Measurements from ENCODE around the gene HOXB5.
A peak's percentile ranks its signal among the peaks of the same experiment; 100 is the strongest.

The HOXB5 gene

GRCh38 chr17:48547808-48548522, 45.6 kb downstream of the HOXB5 start:
- 9% methylated on average over 17 of the region's 24 CpGs for WGBS
- peak; percentile 86 for DNase-seq
- H2BK15ac ChIP-seq (ENCODE audit: low read depth, poor library complexity, severe bottlenecking) = no peak overlapping the region

GRCh38 chr17:48546924-48547807, 46.4 kb downstream of the HOXB5 start:
- H3K9me3 ChIP-seq (ENCODE audit: control insufficient read depth, low read length) = no peaks in the 10 kb centered on the region
- peak overlapping the region; percentile 83 to 94 for H3K18ac ChIP-seq (ENCODE audit: low read depth in 1 of 2, low read length in 2 of 2)
- peak overlapping the region; percentile 87 for H2BK120ac ChIP-seq (ENCODE audit: low read depth, low read length)
- 3% methylated on average over 7 of the region's 10 CpGs for WGBS
- peak overlapping the region in 1 of 2 experiments; percentile 6 for H3K14ac ChIP-seq (ENCODE audit: low read length in 2 of 2)
- peak overlapping the region; percentile 91 for H4K91ac ChIP-seq (ENCODE audit: low read length)
- peak overlapping the region; percentile 88 for H4K8ac ChIP-seq (ENCODE audit: low read length)
- H2BK15ac ChIP-seq (ENCODE audit: low read depth, poor library complexity, severe bottlenecking) = no peak overlapping the region
- peak overlapping the region; percentile 60 to 62 for H2BK12ac ChIP-seq (ENCODE audit: low read length in 2 of 2)
- H2AFZ ChIP-seq (ENCODE audit: low read depth, low read length) = no peak overlapping the region
- peaks cover 34 to 42% of the 10 kb centered on the region in 2 experiments for H3K36me3 ChIP-seq (ENCODE audit: control insufficient read depth in 1 of 2, insufficient read depth in 2 of 2, low read depth in 1 of 2, low read length in 2 of 2)
- no peaks in the 10 kb centered on the region for H3K27me3 ChIP-seq (ENCODE audit: control insufficient read depth in 1 of 2, insufficient read depth in 1 of 2, low read length in 2 of 2)
- DNase-seq = peak; percentile 80
- H3K79me1 ChIP-seq (replicated peaks; ENCODE audit: low read length, poor library complexity, severe bottlenecking) = no peaks in the 10 kb centered on the region
- H3K4me3 ChIP-seq (ENCODE audit: insufficient read depth in 1 of 2, low read depth in 1 of 2, low read length in 2 of 2) = peak overlapping the region in 1 of 2 experiments; percentile 97
- H3K9ac ChIP-seq (ENCODE audit: low read length) = peak overlapping the region; percentile 100
- H3K4ac ChIP-seq (ENCODE audit: low read depth in 1 of 2, low read length in 2 of 2) = peak overlapping the region; percentile 85 to 88
- peak overlapping the region; percentile 78 for H3K4me2 ChIP-seq (ENCODE audit: low read length, poor library complexity, severe bottlenecking)
- no peak overlapping the region for H3K23ac ChIP-seq (ENCODE audit: low read length in 2 of 2)
- H3K27ac ChIP-seq (ENCODE audit: low read length, poor library complexity, severe bottlenecking) = peak overlapping the region; percentile 93
- peak overlapping the region; percentile 64 for H2AK5ac ChIP-seq (ENCODE audit: low read length, severe bottlenecking)
- H2BK5ac ChIP-seq (ENCODE audit: low read depth, low read length, poor library complexity, severe bottlenecking) = no peak overlapping the region
- H3K4me1 ChIP-seq (ENCODE audit: control insufficient read depth, insufficient read depth, low read depth, low read length) = peaks cover 28% of the 10 kb centered on the region

More at GRCh38 chr17:48547808-48548522, 45.6 kb downstream of the HOXB5 start:
- Histone ChIP-seq H2BK5ac (ENCODE audit: low read depth, low read length, poor library complexity, severe bottlenecking) (peak overlapping the region; percentile 76), H3K23ac (ENCODE audit: low read length in 2 of 2) (no peak overlapping the region), H3K79me1 (replicated peaks; ENCODE audit: low read length, poor library complexity, severe bottlenecking) (peaks cover 2% of the 10 kb centered on the region), H3K27ac (ENCODE audit: low read length, poor library complexity, severe bottlenecking) (peak overlapping the region; percentile 93), H3K18ac (ENCODE audit: low read depth in 1 of 2, low read length in 2 of 2) (peak overlapping the region; percentile 59 to 78), H2AFZ (ENCODE audit: low read depth, low read length) (no peak overlapping the region), H3K27me3 (ENCODE audit: control insufficient read depth in 1 of 2, insufficient read depth in 1 of 2, low read length in 2 of 2) (no peaks in the 10 kb centered on the region), H3K9ac (ENCODE audit: low read length) (peak overlapping the region; percentile 100), H3K4ac (ENCODE audit: low read depth in 1 of 2, low read length in 2 of 2) (peak overlapping the region; percentile 52 to 88), H2BK12ac (ENCODE audit: low read length in 2 of 2) (no peak overlapping the region), H3K14ac (ENCODE audit: low read length in 2 of 2) (no peak overlapping the region), H3K4me2 (ENCODE audit: low read length, poor library complexity, severe bottlenecking) (peak overlapping the region; percentile 46), H3K9me3 (ENCODE audit: control insufficient read depth, low read length) (no peaks in the 10 kb centered on the region), H3K36me3 (ENCODE audit: control insufficient read depth in 1 of 2, insufficient read depth in 2 of 2, low read depth in 1 of 2, low read length in 2 of 2) (peaks cover 32 to 35% of the 10 kb centered on the region in 2 experiments), H2AK5ac (ENCODE audit: low read length, severe bottlenecking) (no peak overlapping the region), H3K4me1 (ENCODE audit: control insufficient read depth, insufficient read depth, low read depth, low read length) (peaks cover 31% of the 10 kb centered on the region), H2BK120ac (ENCODE audit: low read depth, low read length) (no peak overlapping the region), H4K8ac (ENCODE audit: low read length) (peak overlapping the region; percentile 27), H3K4me3 (ENCODE audit: insufficient read depth in 1 of 2, low read depth in 1 of 2, low read length in 2 of 2) (peak overlapping the region in 1 of 2 experiments; percentile 97), H4K91ac (ENCODE audit: low read length) (no peak overlapping the region)

GRCh38 chr17:48546137-48546923, 47.2 kb downstream of the HOXB5 start:
- H3K23ac ChIP-seq (ENCODE audit: low read length in 2 of 2) = no peak overlapping the region
- 4% methylated on average over 7 of the region's 10 CpGs for WGBS
- H3K79me1 ChIP-seq (replicated peaks; ENCODE audit: low read length, poor library complexity, severe bottlenecking) = no peaks in the 10 kb centered on the region
- H3K4me1 ChIP-seq (ENCODE audit: control insufficient read depth, insufficient read depth, low read depth, low read length) = peaks cover 25% of the 10 kb centered on the region
- peak overlapping the region; percentile 88 for H4K8ac ChIP-seq (ENCODE audit: low read length)
- peak overlapping the region; percentile 64 for H2AK5ac ChIP-seq (ENCODE audit: low read length, severe bottlenecking)
- H2BK5ac ChIP-seq (ENCODE audit: low read depth, low read length, poor library complexity, severe bottlenecking) = peak overlapping the region; percentile 53
- H3K14ac ChIP-seq (ENCODE audit: low read length in 2 of 2) = peak overlapping the region in 1 of 2 experiments; percentile 6
- peak overlapping the region; percentile 22 to 85 for H3K4ac ChIP-seq (ENCODE audit: low read depth in 1 of 2, low read length in 2 of 2)
- H3K4me3 ChIP-seq (ENCODE audit: insufficient read depth in 1 of 2, low read depth in 1 of 2, low read length in 2 of 2) = peak overlapping the region in 1 of 2 experiments; percentile 97
- H4K91ac ChIP-seq (ENCODE audit: low read length) = peak overlapping the region; percentile 91
- H2BK15ac ChIP-seq (ENCODE audit: low read depth, poor library complexity, severe bottlenecking) = peak overlapping the region; percentile 54
- peak overlapping the region; percentile 100 for H3K9ac ChIP-seq (ENCODE audit: low read length)
- H2AFZ ChIP-seq (ENCODE audit: low read depth, low read length) = no peak overlapping the region
- peak overlapping the region; percentile 87 for H2BK120ac ChIP-seq (ENCODE audit: low read depth, low read length)
- no peaks in the 10 kb centered on the region for H3K9me3 ChIP-seq (ENCODE audit: control insufficient read depth, low read length)
- H3K36me3 ChIP-seq (ENCODE audit: control insufficient read depth in 1 of 2, insufficient read depth in 2 of 2, low read depth in 1 of 2, low read length in 2 of 2) = peaks cover 31 to 35% of the 10 kb centered on the region in 2 experiments
- H3K27ac ChIP-seq (ENCODE audit: low read length, poor library complexity, severe bottlenecking) = peak overlapping the region; percentile 93
- peak overlapping the region; percentile 83 to 94 for H3K18ac ChIP-seq (ENCODE audit: low read depth in 1 of 2, low read length in 2 of 2)
- H2BK12ac ChIP-seq (ENCODE audit: low read length in 2 of 2) = peak overlapping the region; percentile 60 to 62
- no peaks in the 10 kb centered on the region for H3K27me3 ChIP-seq (ENCODE audit: control insufficient read depth in 1 of 2, insufficient read depth in 1 of 2, low read length in 2 of 2)
- peak overlapping the region; percentile 78 for H3K4me2 ChIP-seq (ENCODE audit: low read length, poor library complexity, severe bottlenecking)
- peak; percentile 76 for DNase-seq
